Prostate gland (tissue), 2 donors: ENCODE measurements around the gene USP10. TPM values are rescaled to one million over a fixed set of nuclear protein-coding genes. Genes with fewer than 3 reads are reported as not detected.

Source experiments
- DNase-seq: peaks from one replicate; pipeline ENCODE4 v3.0.0-alpha.2; 2019; ENCODE audit warnings: low spot score
- H3K27ac ChIP-seq, 2 donors: fragments of 200-600 bp; sonication (generic); 2 replicates each; pipeline ENCODE4 v1.5.1; 2017 to 2019
- H3K27me3 ChIP-seq: fragments of 200-600 bp; sonication (generic); replicated peaks from 2 replicates; pipeline ENCODE4 v1.5.1; 2019; ENCODE audit not compliant: insufficient read depth
- H3K36me3 ChIP-seq, 2 donors: fragments of 200-600 bp; sonication (generic); 1 replicate in 1 of 2; 2 replicates in 1 of 2; pipeline versions ENCODE4 v1.5.1 to v1.8.1; 2017 to 2019
- H3K4me1 ChIP-seq: fragments of 200-600 bp; sonication (generic); replicated peaks from 2 replicates; pipeline ENCODE4 v1.5.1; 2019
- H3K4me3 ChIP-seq, 2 donors: fragments of 200-600 bp; sonication (generic); 2 replicates each; pipeline ENCODE4 v1.5.1; 2017 to 2019
- H3K9me3 ChIP-seq: fragments of 200-600 bp; sonication (generic); 2 replicates; pipeline ENCODE4 v1.5.1; 2017
- CTCF ChIP-seq, 4 experiments: fragments of 200-600 bp in 2 of 4; fragments of 450-650 bp in 2 of 4; sonication (generic) in 2 of 4; IDR thresholded peaks; 1 replicate in 3 of 4; 2 replicates in 1 of 4; pipeline ENCODE4 v1.5.1; 2016 to 2019; ENCODE audit warnings: antibody characterized with exemption in 4 of 4, mild to moderate bottlenecking in 2 of 4, moderate library complexity in 2 of 4
- POLR2A ChIP-seq: fragments of 450-650 bp; IDR thresholded peaks from one replicate; pipeline ENCODE4 v1.6.1; 2016; ENCODE audit warnings: antibody characterized with exemption, mild to moderate bottlenecking
- POLR2AphosphoS5 ChIP-seq: sonication (generic); formaldehyde crosslinking; IDR thresholded peaks from one replicate; pipeline ENCODE4 v1.6.1; 2017; ENCODE audit warnings: antibody characterized with exemption
- WGBS: methylation state at CpG from one replicate; pipeline ENCODE4 v1.1.5; 2018; 5-methylcytosine and 5-hydroxymethylcytosine counted together
- intact Hi-C: fragments of 100-400 bp; cut with DNase I; formaldehyde crosslinking; loops from one replicate; pipeline ENCODE4 v1.14.2; 2022
- total RNA-seq, 2 donors: library from RNA; depleted of rRNA; stranded (reverse); fragments of >200 nt; gene quantifications; one replicate each; pipeline ENCODE4 v1.1.0, GENCODE V29; 2016

Gene USP10
- total RNA-seq, 2 donors from 2014 or later = 57.4 to 95.7 TPM

- H3K36me3 ChIP-seq = peaks cover 0 to 11% of the 10 kb centered on the region in 2 donors
- H3K4me3 ChIP-seq = no peak overlapping the region
- no peaks in the 10 kb centered on the region for H3K9me3 ChIP-seq
- no peaks in the 10 kb centered on the region for H3K4me1 ChIP-seq
- TF ChIP-seq POLR2A (no peak), CTCF (IDR thresholded peaks at IDR 0.05) (no peak), POLR2AphosphoS5 (no peak)
- H3K27me3 ChIP-seq = no peaks in the 10 kb centered on the region
- 83% methylated on average over 10 of the region's 10 CpGs for WGBS
- intact Hi-C loops = no loop called here
- H3K27ac ChIP-seq = peak overlapping the region in 1 of 2 donors; percentile 34
- DNase-seq = no peak
Observed at GRCh38 chr16:84773312-84773711, 73.5 kb downstream of the USP10 start.

- Histone ChIP-seq H3K27ac (peak overlapping the region; percentile 65 to 72), H3K4me1 (no peaks in the 10 kb centered on the region), H3K27me3 (no peaks in the 10 kb centered on the region), H3K4me3 (no peak overlapping the region), H3K9me3 (no peaks in the 10 kb centered on the region), H3K36me3 (peaks cover 0 to 11% of the 10 kb centered on the region in 2 donors)
- WGBS = 59% methylated on average over 4 of the region's 4 CpGs
- TF ChIP-seq POLR2AphosphoS5 (peak; percentile 69), CTCF (IDR thresholded peaks at IDR 0.05) (no peak), POLR2A (no peak)
- no peak for DNase-seq
- intact Hi-C loops = no loop called here
Observed at GRCh38 chr16:84774810-84775209, 75.0 kb downstream of the USP10 start.

GRCh38 chr16:84775262-84775810 lies 75.5 kb downstream of the USP10 start:
- Histone ChIP-seq H3K4me3 (no peak overlapping the region), H3K4me1 (no peaks in the 10 kb centered on the region), H3K9me3 (no peaks in the 10 kb centered on the region), H3K27me3 (no peaks in the 10 kb centered on the region), H3K27ac (peak overlapping the region; percentile 65 to 72), H3K36me3 (peaks cover 0 to 11% of the 10 kb centered on the region in 2 donors)
- intact Hi-C loops = no loop called here
- WGBS = 90% methylated on average over 14 of the region's 14 CpGs
- no peak for DNase-seq
- TF ChIP-seq POLR2A (no peak), POLR2AphosphoS5 (no peak), CTCF (IDR thresholded peaks at IDR 0.05) (no peak)

GRCh38 chr16:84777435-84777834 lies 77.6 kb downstream of the USP10 start:
- TF ChIP-seq POLR2A = no peak
- TF ChIP-seq POLR2AphosphoS5 = no peak
- no peak for TF ChIP-seq CTCF (IDR thresholded peaks at IDR 0.05)
- Histone ChIP-seq H3K4me1 (no peaks in the 10 kb centered on the region), H3K36me3 (peaks cover 0 to 11% of the 10 kb centered on the region in 2 donors), H3K27me3 (no peaks in the 10 kb centered on the region), H3K4me3 (no peak overlapping the region), H3K27ac (peak overlapping the region in 1 of 2 donors; percentile 72), H3K9me3 (no peaks in the 10 kb centered on the region)
- DNase-seq = no peak
- intact Hi-C loops = no loop called here
- 90% methylated on average over 5 of the region's 5 CpGs for WGBS

- no peak for DNase-seq
Observed at GRCh38 chr16:84778720-84779119, 78.9 kb downstream of the USP10 start.

More at GRCh38 chr16:84778720-84779119, 78.9 kb downstream of the USP10 start:
- Histone ChIP-seq H3K27me3 (no peaks in the 10 kb centered on the region), H3K9me3 (no peaks in the 10 kb centered on the region), H3K4me1 (peaks cover 4% of the 10 kb centered on the region), H3K4me3 (no peak overlapping the region), H3K27ac (peak overlapping the region in 1 of 2 donors; percentile 72), H3K36me3 (peaks cover 0 to 11% of the 10 kb centered on the region in 2 donors)
- WGBS = 95% methylated on average over 18 of the region's 18 CpGs
- TF ChIP-seq POLR2A = no peak
- TF ChIP-seq POLR2AphosphoS5 = no peak
- no peak for TF ChIP-seq CTCF (IDR thresholded peaks at IDR 0.05)
- intact Hi-C loops = no loop called here
